Tibial nerve (tissue), 3 donors: ENCODE results near the gene CXCL10.
"Not testable (repeated sequence)": the region's sequence is repeated elsewhere in the genome, so short reads cannot be mapped to it uniquely, and the experiment has no call there.

ENCODE experiments used
- CTCF ChIP-seq, 5 experiments: fragments of 200-600 bp in 3 of 5; fragments of 450-650 bp in 2 of 5; sonication (generic) in 3 of 5; IDR thresholded peaks; one replicate each; pipeline ENCODE4 v1.5.1; 2016 to 2019; ENCODE audit warnings: antibody characterized with exemption in 5 of 5, mild to moderate bottlenecking in 3 of 5, moderate library complexity in 2 of 5
- POLR2A ChIP-seq, 2 donors: fragments of 450-650 bp; IDR thresholded peaks; one replicate each; pipeline ENCODE4 v1.6.1; 2017; ENCODE audit warnings: antibody characterized with exemption in 2 of 2, mild to moderate bottlenecking in 2 of 2, moderate library complexity in 2 of 2

GRCh38 chr4:75998525-75999147, 24.7 kb downstream of the CXCL10 start:
- not testable (repeated sequence) for TF ChIP-seq CTCF, POLR2A (IDR thresholded peaks at IDR 0.05)
